Stimulated activated CD4-positive, alpha-beta T cell treated with anti-CD3 and anti-CD28 coated beads, Interleukin-15, amount 100 ng/mL, for 1 hour (primary cell): Measurements from ENCODE around the gene PLPP1.

ENCODE experiments used
- DNase-seq, 2 donors: peaks; one replicate each; pipeline ENCODE4 v3.0.0-alpha.2; 2020; ENCODE audit warnings: low read depth in 1 of 2, low spot score in 1 of 2

Gene PLPP1

DNA sequence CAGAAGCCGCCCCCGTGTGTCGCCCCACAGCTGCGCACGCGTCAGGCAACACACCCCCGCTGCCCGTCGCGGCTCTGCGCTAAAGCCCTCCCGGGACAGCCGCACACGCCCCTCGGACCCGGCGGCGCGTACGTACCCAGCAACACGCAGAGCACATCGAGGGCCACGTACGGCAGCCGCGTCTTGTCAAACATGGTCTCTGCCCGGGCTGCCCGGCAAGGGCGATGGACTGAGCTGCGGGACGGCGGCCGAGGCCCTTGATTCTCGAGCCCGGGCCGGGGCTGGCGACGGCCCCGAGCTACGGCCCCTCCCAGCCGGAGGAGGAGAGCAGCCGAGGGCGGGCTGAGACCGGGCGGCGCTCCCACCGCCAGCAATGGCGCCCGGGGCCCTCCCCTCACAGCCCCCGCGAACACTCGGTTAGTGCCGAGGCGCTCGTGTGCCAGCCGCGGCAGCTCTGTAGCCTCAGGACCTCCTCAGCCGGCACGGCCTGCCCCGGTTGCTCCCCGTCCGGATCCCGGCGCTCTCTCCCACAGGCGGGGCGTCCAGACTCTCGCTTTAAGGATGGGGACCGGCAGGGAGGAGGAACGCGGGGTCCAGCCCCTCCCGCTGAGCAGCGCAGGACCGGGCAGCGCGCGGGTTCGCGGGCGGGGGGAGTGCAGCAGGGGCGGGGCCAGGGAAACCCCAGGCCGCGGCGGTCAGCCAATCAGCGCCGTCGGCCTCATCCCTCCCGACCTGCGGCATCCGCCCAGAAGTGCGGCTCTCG, at the start of gene PLPP1:
Gene PLPP1, minus strand, starts transcription at position 529 of the 763 bp plus-strand sequence. Its CDS starts 335 bp downstream, at position 194.
- DNase-seq = peak; percentile 68 to 77

DNA sequence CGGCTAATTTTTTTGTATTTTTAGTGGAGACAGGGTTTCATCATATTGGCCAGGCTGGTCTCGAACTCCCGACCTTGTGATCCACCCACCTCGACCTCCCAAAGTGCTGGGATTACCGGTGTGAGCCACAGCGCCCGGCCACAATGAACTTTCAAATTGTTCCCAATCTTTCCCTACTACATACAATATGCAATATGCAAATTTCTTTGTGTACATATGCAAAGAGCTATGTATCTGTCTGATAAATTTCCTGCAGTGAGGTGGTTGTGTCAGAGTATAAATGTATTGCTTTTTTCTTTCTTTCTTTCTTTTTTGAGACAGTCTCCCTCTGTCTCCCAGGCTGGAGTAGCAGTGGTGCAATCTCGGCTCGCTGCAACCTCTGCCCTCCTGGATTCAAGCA, 48.8 kb upstream of the PLPP1 start:
- DNase-seq = no peak

DNA sequence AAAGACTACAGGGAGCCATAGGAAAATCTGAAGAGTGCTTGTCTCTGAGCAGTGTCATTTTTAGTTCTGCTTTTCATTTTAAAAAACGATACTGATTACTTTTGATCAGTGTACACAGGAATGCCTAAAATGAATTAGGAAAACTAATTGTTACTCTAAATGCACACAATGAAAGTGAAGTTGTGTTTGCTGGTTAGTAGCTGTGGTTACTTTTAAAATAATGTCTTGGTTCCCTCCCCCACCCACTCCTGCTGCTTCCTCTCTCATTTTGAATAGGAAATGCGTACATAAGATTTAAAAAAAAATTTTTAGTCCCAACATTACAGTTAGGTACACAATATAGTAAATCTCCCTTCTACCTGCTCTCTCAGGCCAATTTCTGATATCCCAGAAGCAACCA, 47.5 kb upstream of the PLPP1 start:
- DNase-seq = no peak

DNA sequence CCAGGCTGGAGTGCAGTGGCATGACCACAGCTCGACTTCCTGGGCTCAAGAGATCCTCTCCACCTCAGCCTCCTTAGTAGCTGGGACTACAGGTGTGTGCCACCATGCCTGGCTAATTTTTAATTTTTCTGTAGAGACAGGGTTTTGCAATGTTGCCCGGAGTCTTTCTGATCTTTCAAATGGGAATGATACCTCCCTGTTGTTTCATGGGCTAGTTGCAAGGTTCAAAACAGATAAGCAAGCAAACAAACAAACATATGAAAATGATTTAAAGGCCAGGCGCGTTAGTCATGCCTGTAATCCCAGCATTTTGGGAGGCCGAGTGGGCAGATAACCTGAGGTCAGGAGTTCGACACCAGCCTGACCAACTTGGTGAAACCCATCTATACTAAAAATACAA, 45.3 kb upstream of the PLPP1 start:
- DNase-seq = no peak

DNA sequence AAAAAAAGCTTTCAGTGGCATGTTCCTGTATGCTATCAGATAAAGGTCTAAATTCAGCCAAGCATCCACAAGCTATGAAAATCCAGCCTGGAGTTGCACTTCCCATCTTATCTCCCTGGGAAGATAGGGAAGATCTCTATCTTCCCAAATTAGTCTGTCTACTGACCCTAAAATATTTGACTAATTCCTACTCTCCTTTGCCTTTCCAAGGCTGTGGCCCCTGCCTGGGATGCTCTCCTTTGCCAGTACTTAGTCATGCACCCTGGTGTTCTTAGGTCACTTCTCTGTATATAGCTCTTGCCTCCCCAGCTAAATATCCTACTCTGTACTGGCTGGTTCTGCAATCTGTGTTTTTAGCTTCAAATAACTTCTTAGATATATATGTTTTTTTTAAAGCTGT, 44.0 kb upstream of the PLPP1 start:
- DNase-seq = no peak

DNA sequence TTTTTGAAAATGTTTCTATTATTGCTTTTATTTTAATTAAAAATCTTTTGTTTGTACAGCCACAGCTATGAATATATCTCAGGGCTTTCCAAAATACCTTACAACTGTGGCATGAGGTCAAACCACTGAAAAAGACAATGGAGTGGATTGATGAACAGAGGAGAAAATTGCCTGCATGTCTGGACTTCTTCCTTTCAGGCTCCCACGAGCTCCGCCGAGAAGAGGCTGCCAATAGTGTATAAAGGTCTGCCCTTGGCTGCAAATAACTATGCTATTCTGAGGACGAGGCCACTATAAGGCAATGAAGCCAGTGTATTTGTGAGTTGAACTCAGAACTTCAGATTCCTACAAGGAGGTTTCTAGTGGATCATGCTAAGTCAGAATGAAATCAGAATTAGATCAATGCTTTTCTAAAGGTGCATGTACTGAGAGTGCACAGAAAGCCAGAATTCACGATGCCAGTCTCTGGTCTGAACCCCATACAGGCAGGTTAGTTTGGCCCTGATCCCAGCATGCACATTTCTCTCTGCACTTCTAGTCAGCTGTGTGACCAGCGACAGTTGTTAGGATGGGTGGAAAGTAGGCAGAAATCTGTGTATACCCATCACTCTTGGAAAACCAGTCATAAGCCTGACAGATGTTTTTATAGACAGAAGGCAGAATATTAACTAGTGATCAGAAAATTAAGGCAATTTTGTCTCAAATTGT, 42.7 kb upstream of the PLPP1 start:
- no peak for DNase-seq

DNA sequence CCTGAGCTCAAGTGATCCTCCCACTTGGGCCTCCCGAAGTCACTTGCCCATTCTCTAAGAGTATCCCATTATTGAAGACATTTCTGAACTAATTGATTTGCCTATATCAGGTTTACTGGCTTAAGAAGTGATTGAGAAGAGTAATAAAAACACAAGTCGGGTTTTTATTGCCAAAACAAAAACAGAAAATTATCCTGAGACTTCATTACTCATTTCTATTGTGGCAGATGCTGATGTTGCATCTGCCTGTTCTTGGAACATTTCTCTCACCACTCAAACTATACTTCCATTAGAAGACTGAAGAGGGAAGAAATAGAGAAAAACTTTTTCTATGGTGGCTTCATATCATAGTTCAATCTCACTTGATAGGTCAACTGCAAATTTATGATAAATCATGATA, 41.9 kb upstream of the PLPP1 start:
- DNase-seq = no peak

DNA sequence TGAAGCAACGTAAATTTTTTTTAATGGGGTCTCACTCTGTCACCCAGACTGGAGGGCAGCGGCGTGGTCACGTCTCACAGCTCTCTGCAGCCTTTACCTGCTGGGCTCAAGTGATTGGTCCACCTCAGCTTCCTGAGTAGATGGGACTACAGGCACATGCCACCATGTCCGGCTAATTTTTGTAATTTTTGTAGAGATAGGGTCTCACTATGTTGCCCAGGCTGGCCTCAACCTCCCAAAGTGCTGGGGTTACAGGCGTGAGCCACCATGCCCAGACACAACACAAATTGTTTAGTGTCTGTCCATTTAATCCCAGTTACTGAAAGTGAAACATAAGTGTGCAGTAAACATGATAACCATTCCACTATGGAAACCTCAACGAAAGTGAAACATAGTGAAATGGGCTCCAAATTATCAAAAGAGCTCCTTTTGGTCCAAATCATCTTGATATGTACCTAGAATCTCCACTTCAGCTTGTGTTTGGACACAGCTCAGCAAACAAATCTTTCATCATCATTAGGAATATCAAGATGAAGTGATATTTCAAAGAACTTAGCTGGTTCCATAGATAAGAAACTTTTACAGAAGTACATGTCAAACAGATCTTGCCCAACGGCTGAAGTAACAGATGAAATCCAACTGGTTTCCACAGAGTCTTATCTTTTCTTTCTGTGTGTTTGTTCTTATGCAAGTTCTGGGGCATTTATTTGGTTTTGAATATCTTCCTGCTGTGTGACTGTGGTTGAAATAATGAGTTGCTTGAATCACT, 41.2 kb upstream of the PLPP1 start:
- DNase-seq = no peak

DNA sequence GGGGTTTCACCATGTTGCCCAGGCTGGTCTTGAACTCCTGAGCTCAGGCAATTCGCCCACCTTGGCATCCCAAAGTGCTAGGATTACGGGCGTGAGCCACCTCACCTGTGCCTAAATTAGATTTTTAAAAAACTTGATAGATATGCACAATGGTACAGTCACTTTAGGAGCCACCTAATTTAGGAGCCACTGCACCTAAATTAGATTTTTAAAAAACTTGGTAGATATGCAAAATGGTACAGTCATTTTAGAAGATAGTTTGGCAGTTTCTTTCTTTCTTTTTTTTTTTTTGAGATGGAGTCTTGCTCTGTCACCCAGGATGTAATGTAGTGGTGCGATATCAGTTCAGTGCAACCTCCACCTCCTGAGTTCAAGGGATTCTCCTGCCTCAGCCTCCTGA, 37.8 kb upstream of the PLPP1 start:
- DNase-seq = no peak

DNA sequence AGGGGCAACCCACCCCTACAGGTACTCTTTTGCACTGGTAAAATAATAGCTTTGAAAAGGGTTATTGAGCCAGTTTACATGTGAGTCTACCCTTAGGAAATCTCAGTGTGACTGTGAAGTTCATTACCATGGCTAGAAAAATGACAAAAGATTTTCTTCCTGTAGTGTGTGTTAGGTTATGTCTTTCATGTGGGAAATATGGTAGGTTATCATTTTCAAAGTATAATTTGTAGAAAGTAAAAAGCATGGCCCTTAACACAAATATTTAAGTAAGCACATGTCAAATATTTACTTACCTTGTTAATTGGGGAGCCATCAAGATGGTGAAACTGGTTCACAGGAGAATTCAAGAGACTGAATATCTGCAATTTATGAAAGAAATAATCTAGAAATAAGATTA, 37.3 kb upstream of the PLPP1 start:
- no peak for DNase-seq

DNA sequence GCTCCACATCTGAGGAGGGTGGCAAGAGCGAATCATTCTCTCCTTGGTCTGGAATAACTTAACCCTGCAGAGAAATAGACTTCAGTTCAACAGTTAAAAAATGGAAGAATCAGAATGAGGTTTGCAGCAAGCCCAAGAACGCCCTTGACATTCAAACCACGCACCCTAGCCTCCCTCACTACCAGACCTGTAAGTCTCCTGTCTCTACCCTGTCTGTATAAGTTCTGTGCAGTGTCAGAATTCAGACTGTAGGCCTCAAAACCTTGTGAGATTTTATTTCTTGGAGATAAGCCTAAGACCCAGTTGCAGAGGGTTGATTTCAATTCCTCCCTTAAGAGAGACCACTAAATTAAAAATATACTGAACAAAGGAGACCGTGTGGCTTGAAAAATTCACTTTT, 35.8 kb upstream of the PLPP1 start:
- DNase-seq = no peak

DNA sequence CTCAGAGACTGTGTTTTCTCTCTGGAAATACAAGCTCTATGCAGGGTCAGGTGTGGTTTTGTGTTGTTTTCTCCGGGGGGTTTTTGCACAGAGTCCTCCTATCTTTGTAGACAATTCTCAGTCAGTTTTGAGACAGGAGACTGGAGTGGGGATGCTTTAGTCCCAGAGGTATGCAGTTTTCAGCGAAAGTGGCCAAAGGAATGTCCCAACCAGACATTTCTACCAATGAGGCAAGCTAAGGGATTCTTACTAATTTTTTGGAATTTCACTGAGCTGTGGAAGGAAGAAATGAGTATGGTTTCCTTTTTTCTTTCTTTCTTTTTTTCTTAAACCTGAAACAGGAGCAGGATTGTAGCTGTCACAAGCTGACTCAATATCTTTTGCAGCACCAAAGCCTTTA, 35.3 kb upstream of the PLPP1 start:
- DNase-seq = no peak

DNA sequence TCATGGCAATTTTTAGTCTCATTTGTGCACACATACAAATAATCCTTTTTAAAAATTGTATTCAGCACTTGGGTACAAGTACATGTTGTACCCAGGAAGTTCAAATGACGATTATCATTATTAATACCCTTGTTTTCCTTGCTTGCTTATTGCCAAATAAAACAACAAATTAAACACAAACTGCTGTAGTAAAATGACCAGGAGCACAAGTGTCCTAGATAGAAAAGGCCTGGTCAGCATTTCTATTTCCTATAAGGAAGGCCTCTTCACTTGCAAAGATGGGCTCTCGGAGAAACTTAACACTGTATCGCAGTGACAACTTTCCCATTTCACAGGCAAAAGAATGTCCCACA, 34.7 kb upstream of the PLPP1 start:
- DNase-seq = no peak

DNA sequence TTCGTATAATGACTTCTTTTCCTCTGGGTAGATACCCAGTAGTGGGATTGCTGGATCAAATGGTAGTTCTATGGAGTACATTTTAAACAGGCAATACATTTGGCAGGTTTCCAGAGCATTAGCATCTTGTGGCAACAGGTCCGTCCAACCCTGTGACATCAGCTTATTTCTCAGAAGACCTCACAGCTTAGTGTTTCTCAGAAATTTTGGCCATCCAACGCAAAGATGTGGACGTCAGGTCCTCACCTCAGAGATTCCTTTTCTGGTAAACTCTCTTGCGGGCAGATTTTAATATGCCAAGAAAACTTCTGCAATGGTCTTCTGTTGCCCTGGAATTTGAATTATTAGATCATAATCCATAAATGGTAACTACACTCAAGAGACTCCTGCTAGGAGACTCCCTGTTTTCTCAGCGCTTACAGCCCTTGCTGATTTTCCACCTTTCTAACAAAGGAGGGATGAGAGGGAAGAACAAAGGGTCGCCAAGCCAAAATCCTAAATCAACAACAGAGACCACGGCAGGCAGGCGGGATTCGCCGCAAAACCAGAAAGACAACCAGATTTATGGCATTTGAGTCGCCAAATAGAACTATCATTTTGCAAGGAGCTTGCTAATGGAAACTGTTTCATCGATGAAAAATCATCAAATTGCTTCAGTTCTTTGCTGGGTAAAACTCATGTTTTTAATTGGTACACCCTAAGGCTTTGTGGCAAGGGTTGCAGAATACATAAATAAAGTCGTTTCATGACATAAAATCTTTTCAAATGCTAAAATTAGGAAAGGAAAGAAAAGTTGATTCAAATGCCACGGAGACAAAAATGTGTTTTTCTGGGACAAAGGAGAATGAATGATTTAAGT, 34.1 kb upstream of the PLPP1 start:
- DNase-seq = no peak

DNA sequence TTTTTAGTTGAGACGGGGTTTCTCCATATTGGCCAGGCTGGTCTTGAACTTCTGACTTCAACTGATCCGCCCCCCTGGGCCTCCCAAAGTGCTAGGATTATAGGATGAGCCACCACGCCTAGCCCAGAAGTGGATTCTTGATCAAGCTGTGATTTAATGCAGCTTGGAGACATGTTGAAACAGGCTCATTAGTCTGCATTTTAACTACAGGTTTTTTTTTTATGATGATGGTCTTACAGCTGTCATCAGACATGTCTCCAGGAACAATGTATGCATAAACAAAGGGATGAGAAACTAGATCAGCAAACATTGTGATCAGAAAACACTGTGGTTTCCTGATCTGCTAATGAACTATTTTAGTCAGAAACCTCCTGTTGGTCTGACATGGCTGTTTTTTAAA, 30.0 kb upstream of the PLPP1 start:
- DNase-seq = no peak

DNA sequence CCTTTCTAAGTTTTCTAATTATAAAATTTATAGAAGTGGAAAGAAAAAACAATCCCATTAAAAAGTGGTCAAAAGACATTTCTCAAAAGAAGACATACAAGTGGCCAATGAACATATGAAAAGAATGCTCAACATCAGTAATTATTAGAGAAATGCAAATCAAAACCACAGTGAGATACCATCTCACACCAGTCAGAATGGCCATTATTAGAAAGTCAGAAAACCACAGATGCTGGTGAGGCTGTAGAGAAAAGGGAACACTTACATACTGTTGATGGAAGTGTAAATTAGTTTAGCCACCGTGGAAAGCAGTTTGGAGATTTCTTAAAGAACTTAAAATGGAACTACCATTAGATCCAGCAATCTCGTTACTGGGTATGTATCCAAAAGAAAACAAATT, 23.7 kb upstream of the PLPP1 start:
- no peak for DNase-seq

DNA sequence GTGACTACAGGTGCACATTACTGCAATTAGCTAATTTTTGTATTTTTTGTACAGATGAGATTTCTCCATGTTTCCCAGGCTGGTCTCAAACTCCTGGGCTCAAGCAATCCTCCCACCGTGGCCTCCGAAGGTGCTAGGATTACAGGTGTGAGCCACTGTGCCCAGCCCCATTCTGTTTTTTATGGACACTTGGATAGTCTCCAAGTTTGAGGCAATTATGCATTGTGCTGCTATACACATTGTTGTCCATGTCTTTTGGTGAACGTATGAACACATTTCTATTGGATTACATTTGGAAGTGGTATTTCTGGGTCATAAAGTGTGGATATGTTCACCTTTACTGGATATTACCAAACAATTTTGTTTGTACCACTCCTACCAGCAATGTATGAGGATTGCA, 22.4 kb upstream of the PLPP1 start:
- no peak for DNase-seq

DNA sequence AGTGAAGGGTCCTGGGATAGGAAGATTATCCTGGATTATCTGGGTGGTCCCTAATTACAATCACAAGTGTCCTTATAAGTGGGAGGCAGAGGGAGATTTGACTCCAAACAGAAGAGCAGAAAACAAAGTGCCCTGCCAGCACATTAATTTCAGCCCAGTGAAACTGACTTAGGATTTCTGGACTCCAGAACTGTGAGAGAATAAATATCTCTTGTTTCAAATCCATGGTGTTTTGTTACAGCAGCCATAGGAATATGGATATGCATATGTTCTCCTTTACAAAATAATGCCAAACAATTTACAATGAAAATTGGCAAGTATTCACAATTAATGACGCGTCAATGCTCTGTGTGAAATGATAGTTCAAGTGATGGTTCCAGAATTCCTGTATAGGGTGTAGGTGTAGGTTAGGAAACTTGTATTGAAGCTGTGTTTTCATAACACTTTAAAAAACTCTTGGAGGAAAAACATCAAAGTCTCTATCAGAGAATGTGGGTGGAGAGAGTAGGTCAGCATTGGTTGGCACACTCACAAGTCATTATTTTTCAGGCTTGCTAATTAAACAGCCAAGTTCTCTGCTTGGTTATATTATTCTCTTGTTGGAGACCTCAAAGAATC, 19.9 kb upstream of the PLPP1 start:
- DNase-seq = no peak

DNA sequence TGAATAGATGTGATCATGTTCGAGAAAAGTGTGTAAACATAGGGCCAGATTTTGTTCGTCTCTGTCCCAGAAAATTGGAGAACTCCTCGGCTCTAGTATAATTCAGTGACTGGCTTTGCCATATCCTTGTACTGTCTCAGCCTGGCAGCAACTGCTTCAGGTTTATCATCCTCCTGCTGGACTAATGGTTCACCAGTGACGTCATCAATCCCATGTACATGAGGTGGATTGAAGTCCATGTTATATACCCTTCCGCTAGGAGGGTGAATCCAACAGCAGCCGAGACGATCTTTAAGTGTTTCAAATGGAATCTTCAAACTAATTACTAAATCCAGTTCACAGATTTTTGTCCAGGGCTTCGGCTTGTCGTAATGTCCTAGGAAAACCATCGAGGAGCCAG, 17.1 kb upstream of the PLPP1 start:
- no peak for DNase-seq

DNA sequence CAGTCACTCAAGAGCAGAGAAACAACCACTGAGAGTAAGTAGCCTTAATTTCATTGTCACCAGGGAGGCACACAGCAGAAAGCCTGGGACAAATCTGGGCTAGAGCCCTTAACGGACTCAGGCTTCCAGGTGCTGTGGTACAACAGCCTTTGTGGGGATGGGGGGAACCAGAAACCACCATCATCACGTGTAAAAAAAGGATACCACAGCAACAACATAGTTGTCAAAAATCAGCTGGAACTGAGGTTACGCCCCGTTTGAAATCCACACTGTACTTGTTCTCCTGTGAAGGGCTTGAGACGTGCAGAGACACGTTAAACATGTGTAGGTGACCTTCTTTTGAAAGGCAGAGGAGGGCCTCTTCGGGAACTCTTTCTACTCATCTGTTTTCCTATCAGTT, 16.6 kb upstream of the PLPP1 start:
- DNase-seq = no peak

DNA sequence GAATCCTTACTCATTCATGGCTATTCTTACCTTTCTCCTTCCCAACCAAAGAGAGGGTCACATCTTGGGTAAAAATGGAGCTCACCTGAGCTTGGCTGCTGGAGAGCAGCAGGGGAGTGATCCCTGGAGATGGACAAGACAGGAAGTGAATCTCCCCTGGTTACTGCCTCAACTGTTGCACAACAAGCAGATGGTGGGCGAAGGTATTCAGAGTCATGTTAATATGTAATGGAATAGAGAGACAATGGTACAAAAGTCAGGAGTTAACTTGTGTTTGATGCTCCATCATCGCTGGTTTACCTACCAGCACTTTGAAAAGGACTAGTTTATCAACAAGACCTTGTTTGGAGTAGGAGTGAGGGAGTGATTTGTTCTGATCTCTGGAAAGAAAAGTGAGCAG, 13.0 kb upstream of the PLPP1 start:
- no peak for DNase-seq
